GM23248 (cell line): ENCODE data around the gene CTNS.

ENCODE experiments used
- EZH2 ChIP-seq: fragments of 200-600 bp; sonication (generic); IDR thresholded peaks from 2 replicates; pipeline ENCODE4 v1.6.1; 2018; ENCODE audit warnings: antibody characterized with exemption, mild to moderate bottlenecking; ENCODE audit not compliant: insufficient read depth, poor library complexity, severe bottlenecking
- EZH2phosphoT487 ChIP-seq: fragments of 200-600 bp; sonication (generic); IDR thresholded peaks from 2 replicates; pipeline ENCODE4 v1.6.1; 2018; ENCODE audit warnings: antibody characterized with exemption, moderate library complexity, mild to moderate bottlenecking, low read depth; ENCODE audit not compliant: insufficient read depth

- TF ChIP-seq EZH2 (no peak), EZH2phosphoT487 (no peak)
These were observed 55.1 kb downstream of the CTNS start for GRCh38 chr17:3691617-3692067.
